Suprapubic skin (tissue), 4 donors: ENCODE results near the gene HECW1.

Source experiments
- POLR2A ChIP-seq, 2 donors: fragments of 450-650 bp; IDR thresholded peaks; one replicate each; pipeline ENCODE4 v1.6.1; 2017; ENCODE audit warnings: antibody characterized with exemption in 2 of 2, mild to moderate bottlenecking in 2 of 2, moderate library complexity in 2 of 2
- POLR2AphosphoS5 ChIP-seq, 3 donors: sonication (generic); formaldehyde crosslinking; IDR thresholded peaks; one replicate each; pipeline ENCODE4 v1.6.1; 2017; ENCODE audit warnings: antibody characterized with exemption in 3 of 3
- TF ChIP-seq, protein P1 (sequence below), 2 donors: fragments of 200-600 bp in 1 of 2; fragments of 450-650 bp in 1 of 2; sonication (generic) in 1 of 2; IDR thresholded peaks; one replicate each; pipeline ENCODE4 v1.5.1; 2016 to 2019; ENCODE audit warnings: antibody characterized with exemption in 2 of 2, mild to moderate bottlenecking in 1 of 2, moderate library complexity in 1 of 2

DNA sequence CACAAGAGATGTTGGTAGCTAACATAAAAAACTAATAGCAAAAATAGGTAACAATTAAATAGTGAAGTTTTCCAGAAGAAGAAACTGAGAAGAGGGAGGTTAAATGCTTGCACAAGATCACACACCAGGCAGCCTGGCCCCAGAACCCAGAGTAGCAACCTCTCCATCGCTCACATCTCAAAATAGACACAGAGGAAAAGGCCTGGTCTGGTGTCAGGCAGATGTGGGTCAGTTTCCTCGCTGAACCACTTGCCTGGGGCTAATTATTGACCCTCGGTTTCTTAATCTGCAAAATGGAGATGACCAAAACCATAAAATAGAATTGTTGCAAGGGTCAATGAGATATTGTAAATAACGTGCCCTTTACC, 425.9 kb downstream of the HECW1 start:
- TF ChIP-seq POLR2A (IDR thresholded peaks at IDR 0.05), result no peak
- TF ChIP-seq POLR2AphosphoS5 (IDR thresholded peaks at IDR 0.05), result no peak
- TF ChIP-seq, protein P1, sequence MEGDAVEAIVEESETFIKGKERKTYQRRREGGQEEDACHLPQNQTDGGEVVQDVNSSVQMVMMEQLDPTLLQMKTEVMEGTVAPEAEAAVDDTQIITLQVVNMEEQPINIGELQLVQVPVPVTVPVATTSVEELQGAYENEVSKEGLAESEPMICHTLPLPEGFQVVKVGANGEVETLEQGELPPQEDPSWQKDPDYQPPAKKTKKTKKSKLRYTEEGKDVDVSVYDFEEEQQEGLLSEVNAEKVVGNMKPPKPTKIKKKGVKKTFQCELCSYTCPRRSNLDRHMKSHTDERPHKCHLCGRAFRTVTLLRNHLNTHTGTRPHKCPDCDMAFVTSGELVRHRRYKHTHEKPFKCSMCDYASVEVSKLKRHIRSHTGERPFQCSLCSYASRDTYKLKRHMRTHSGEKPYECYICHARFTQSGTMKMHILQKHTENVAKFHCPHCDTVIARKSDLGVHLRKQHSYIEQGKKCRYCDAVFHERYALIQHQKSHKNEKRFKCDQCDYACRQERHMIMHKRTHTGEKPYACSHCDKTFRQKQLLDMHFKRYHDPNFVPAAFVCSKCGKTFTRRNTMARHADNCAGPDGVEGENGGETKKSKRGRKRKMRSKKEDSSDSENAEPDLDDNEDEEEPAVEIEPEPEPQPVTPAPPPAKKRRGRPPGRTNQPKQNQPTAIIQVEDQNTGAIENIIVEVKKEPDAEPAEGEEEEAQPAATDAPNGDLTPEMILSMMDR (IDR thresholded peaks at IDR 0.05), result no peak
